Stimulated activated memory B cell treated with anti-CD40 and anti-IgM and Interleukin-4, amounts not matched to agents 10 μg/mL and 1 μg/mL and 100 μg/mL, for 72 hours (primary cell): ENCODE results near the gene ABCF3.

Experiments used
- ATAC-seq: fragments of 150-1000 bp; cut with Tn5 transposase; 2 replicates; pipeline ENCODE4 v1.10.0; 2021
- H3K27ac Mint-ChIP-seq: one replicate; pipeline ENCODE4 v1.8.0; 2022; ENCODE audit warnings: mild to moderate bottlenecking, mixed read lengths
- H3K27me3 Mint-ChIP-seq: one replicate; pipeline ENCODE4 v1.8.0; 2022; ENCODE audit warnings: mixed read lengths
- H3K36me3 Mint-ChIP-seq: one replicate; pipeline ENCODE4 v1.8.0; 2022; ENCODE audit warnings: mixed read lengths
- H3K4me1 Mint-ChIP-seq: one replicate; pipeline ENCODE4 v1.8.0; 2022; ENCODE audit warnings: mixed read lengths
- H3K4me3 Mint-ChIP-seq: one replicate; pipeline ENCODE4 v1.8.0; 2022; ENCODE audit warnings: mild to moderate bottlenecking, moderate library complexity, mixed read lengths
- H3K9me3 Mint-ChIP-seq: one replicate; pipeline ENCODE4 v1.8.0; 2022; ENCODE audit warnings: mixed read lengths

ABCF3 gene

GRCh38 chr3:184193991-184194539, 8.1 kb downstream of the ABCF3 start:
- Mint-ChIP-seq H3K4me3 (no peak overlapping the region), H3K9me3 (no peaks in the 10 kb centered on the region), H3K27me3 (no peaks in the 10 kb centered on the region), H3K27ac (no peak overlapping the region), H3K4me1 (no peaks in the 10 kb centered on the region), H3K36me3 (peaks cover 67% of the 10 kb centered on the region)
- ATAC-seq = no peak

- Mint-ChIP-seq H3K27me3 (no peaks in the 10 kb centered on the region), H3K36me3 (peaks cover 46% of the 10 kb centered on the region), H3K4me3 (no peak overlapping the region), H3K9me3 (no peaks in the 10 kb centered on the region), H3K4me1 (no peaks in the 10 kb centered on the region), H3K27ac (no peak overlapping the region)
- ATAC-seq = no peak
These were observed 10.5 kb downstream of the ABCF3 start for GRCh38 chr3:184196536-184196935.

GRCh38 chr3:184198509-184198908, 12.5 kb downstream of the ABCF3 start:
- H3K9me3 Mint-ChIP-seq = no peaks in the 10 kb centered on the region
- no peak for ATAC-seq

GRCh38 chr3:184200825-184201224, 14.8 kb downstream of the ABCF3 start:
- Mint-ChIP-seq H3K27ac (no peak overlapping the region), H3K4me3 (no peak overlapping the region)

More at GRCh38 chr3:184198509-184198908, 12.5 kb downstream of the ABCF3 start:
- Mint-ChIP-seq H3K4me1 (no peaks in the 10 kb centered on the region), H3K27ac (no peak overlapping the region), H3K27me3 (no peaks in the 10 kb centered on the region), H3K4me3 (no peak overlapping the region), H3K36me3 (peaks cover 26% of the 10 kb centered on the region)

GRCh38 chr3:184203526-184203925, 17.5 kb downstream of the ABCF3 start:
- Mint-ChIP-seq H3K4me1 (no peaks in the 10 kb centered on the region), H3K9me3 (no peaks in the 10 kb centered on the region), H3K36me3 (no peaks in the 10 kb centered on the region), H3K27me3 (peaks cover 22% of the 10 kb centered on the region), H3K27ac (no peak overlapping the region), H3K4me3 (no peak overlapping the region)
- no peak for ATAC-seq

More at GRCh38 chr3:184200825-184201224, 14.8 kb downstream of the ABCF3 start:
- ATAC-seq = no peak
- Mint-ChIP-seq H3K36me3 (peaks cover 3% of the 10 kb centered on the region), H3K27me3 (peaks cover 6% of the 10 kb centered on the region), H3K4me1 (no peaks in the 10 kb centered on the region), H3K9me3 (no peaks in the 10 kb centered on the region)

- no peaks in the 10 kb centered on the region for H3K4me1 Mint-ChIP-seq
- H3K4me3 Mint-ChIP-seq = no peak overlapping the region
- H3K27me3 Mint-ChIP-seq = peaks cover 30% of the 10 kb centered on the region
- no peak for ATAC-seq
- no peak overlapping the region for H3K27ac Mint-ChIP-seq
- H3K36me3 Mint-ChIP-seq = no peaks in the 10 kb centered on the region
- H3K9me3 Mint-ChIP-seq = no peaks in the 10 kb centered on the region
These were observed 23.3 kb downstream of the ABCF3 start for GRCh38 chr3:184209146-184209923.

- H3K27ac Mint-ChIP-seq = no peak overlapping the region
- no peaks in the 10 kb centered on the region for H3K9me3 Mint-ChIP-seq
- H3K27me3 Mint-ChIP-seq = peaks cover 31% of the 10 kb centered on the region
- no peaks in the 10 kb centered on the region for H3K4me1 Mint-ChIP-seq
- ATAC-seq = no peak
- no peak overlapping the region for H3K4me3 Mint-ChIP-seq
- no peaks in the 10 kb centered on the region for H3K36me3 Mint-ChIP-seq
These were observed 25.3 kb downstream of the ABCF3 start for GRCh38 chr3:184211297-184211696.

- Mint-ChIP-seq H3K9me3 (no peaks in the 10 kb centered on the region), H3K4me3 (no peak overlapping the region), H3K4me1 (no peaks in the 10 kb centered on the region), H3K27me3 (peaks cover 27% of the 10 kb centered on the region), H3K27ac (no peak overlapping the region), H3K36me3 (no peaks in the 10 kb centered on the region)
- ATAC-seq = no peak
These were observed 25.7 kb downstream of the ABCF3 start for GRCh38 chr3:184211718-184212117.

- peaks cover 54% of the 10 kb centered on the region for H3K27me3 Mint-ChIP-seq
- no peaks in the 10 kb centered on the region for H3K9me3 Mint-ChIP-seq
- H3K36me3 Mint-ChIP-seq = no peaks in the 10 kb centered on the region
- H3K27ac Mint-ChIP-seq = no peak overlapping the region
- no peak overlapping the region for H3K4me3 Mint-ChIP-seq
- ATAC-seq = no peak
- H3K4me1 Mint-ChIP-seq = no peaks in the 10 kb centered on the region
These were observed 32.8 kb downstream of the ABCF3 start for GRCh38 chr3:184218814-184219213.

- no peak overlapping the region for H3K4me3 Mint-ChIP-seq
- H3K9me3 Mint-ChIP-seq = no peaks in the 10 kb centered on the region
- H3K4me1 Mint-ChIP-seq = no peaks in the 10 kb centered on the region
- no peak for ATAC-seq
- H3K27ac Mint-ChIP-seq = no peak overlapping the region
- H3K36me3 Mint-ChIP-seq = no peaks in the 10 kb centered on the region
- H3K27me3 Mint-ChIP-seq = peaks cover 72% of the 10 kb centered on the region
These were observed 36.5 kb downstream of the ABCF3 start for GRCh38 chr3:184222521-184222920.

- no peak overlapping the region for H3K4me3 Mint-ChIP-seq
- peaks cover 4% of the 10 kb centered on the region for H3K4me1 Mint-ChIP-seq
- ATAC-seq = no peak
- H3K27ac Mint-ChIP-seq = no peak overlapping the region
- peaks cover 72% of the 10 kb centered on the region for H3K27me3 Mint-ChIP-seq
- no peaks in the 10 kb centered on the region for H3K9me3 Mint-ChIP-seq
- H3K36me3 Mint-ChIP-seq = no peaks in the 10 kb centered on the region
These were observed 37.9 kb downstream of the ABCF3 start for GRCh38 chr3:184223946-184224345.

GRCh38 chr3:184227481-184227935, 41.5 kb downstream of the ABCF3 start:
- ATAC-seq = no peak
- H3K4me1 Mint-ChIP-seq = peaks cover 17% of the 10 kb centered on the region
- no peaks in the 10 kb centered on the region for H3K9me3 Mint-ChIP-seq
- H3K27me3 Mint-ChIP-seq = peaks cover 84% of the 10 kb centered on the region
- no peak overlapping the region for H3K27ac Mint-ChIP-seq
- H3K4me3 Mint-ChIP-seq = no peak overlapping the region
- no peaks in the 10 kb centered on the region for H3K36me3 Mint-ChIP-seq

GRCh38 chr3:184228376-184229137, 42.6 kb downstream of the ABCF3 start:
- no peak overlapping the region for H3K27ac Mint-ChIP-seq
- peaks cover 17% of the 10 kb centered on the region for H3K4me1 Mint-ChIP-seq
- ATAC-seq = no peak
- H3K27me3 Mint-ChIP-seq = peaks cover 84% of the 10 kb centered on the region
- H3K4me3 Mint-ChIP-seq = peak overlapping the region; percentile 79
- no peaks in the 10 kb centered on the region for H3K9me3 Mint-ChIP-seq
- no peaks in the 10 kb centered on the region for H3K36me3 Mint-ChIP-seq

GRCh38 chr3:184229394-184230080, 43.5 kb downstream of the ABCF3 start, which contains the start of gene VWA5B2:
TSS of gene VWA5B2 (plus strand) at chr3:184229585. CDS start at chr3:184230529, 944 bp downstream.
- H3K27ac Mint-ChIP-seq = no peak within 1 kb of the TSS
- no peaks in the 10 kb centered on the region for H3K9me3 Mint-ChIP-seq
- H3K27me3 Mint-ChIP-seq = peaks cover 82% of the 10 kb centered on the region

GRCh38 chr3:184230081-184230602, 44.1 kb downstream of the ABCF3 start:
- H3K9me3 Mint-ChIP-seq = no peaks in the 10 kb centered on the region
- ATAC-seq = no peak
- H3K27me3 Mint-ChIP-seq = peaks cover 76% of the 10 kb centered on the region
- no peak overlapping the region for H3K27ac Mint-ChIP-seq
- H3K4me3 Mint-ChIP-seq = no peak overlapping the region
- H3K4me1 Mint-ChIP-seq = peaks cover 17% of the 10 kb centered on the region
- H3K36me3 Mint-ChIP-seq = no peaks in the 10 kb centered on the region

More at GRCh38 chr3:184229394-184230080, 43.5 kb downstream of the ABCF3 start, which contains the start of gene VWA5B2:
- ATAC-seq = peak; percentile 94
- H3K36me3 Mint-ChIP-seq = no peaks in the 10 kb centered on the region
- H3K4me3 Mint-ChIP-seq = peak within 1 kb of the TSS; percentile 79
- peaks cover 17% of the 10 kb centered on the region for H3K4me1 Mint-ChIP-seq
